Measurements from ENCODE around the gene COL9A2.

Gene COL9A2

DNA sequence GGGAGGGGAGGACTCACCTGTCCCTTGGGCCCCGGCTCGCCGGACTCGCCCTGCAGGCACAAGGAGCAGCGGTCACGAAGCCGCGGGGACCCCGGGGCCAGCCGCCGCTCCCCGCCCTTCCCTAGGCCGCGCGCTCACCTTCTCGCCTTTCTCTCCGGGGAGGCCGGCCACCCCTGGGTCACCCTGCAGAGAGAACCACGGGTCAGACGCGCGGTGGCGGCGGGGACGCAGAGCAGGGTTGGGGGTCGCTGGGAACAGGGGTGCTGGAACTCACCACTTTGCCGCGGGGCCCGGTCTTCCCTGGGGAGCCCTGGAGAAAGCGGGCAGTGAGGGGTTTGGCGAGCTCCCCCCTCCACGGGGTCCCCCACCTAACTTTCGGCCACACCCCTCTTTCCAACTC lies 13.3 kb downstream of the COL9A2 start:
- TF ChIP-seq, protein P1, sequence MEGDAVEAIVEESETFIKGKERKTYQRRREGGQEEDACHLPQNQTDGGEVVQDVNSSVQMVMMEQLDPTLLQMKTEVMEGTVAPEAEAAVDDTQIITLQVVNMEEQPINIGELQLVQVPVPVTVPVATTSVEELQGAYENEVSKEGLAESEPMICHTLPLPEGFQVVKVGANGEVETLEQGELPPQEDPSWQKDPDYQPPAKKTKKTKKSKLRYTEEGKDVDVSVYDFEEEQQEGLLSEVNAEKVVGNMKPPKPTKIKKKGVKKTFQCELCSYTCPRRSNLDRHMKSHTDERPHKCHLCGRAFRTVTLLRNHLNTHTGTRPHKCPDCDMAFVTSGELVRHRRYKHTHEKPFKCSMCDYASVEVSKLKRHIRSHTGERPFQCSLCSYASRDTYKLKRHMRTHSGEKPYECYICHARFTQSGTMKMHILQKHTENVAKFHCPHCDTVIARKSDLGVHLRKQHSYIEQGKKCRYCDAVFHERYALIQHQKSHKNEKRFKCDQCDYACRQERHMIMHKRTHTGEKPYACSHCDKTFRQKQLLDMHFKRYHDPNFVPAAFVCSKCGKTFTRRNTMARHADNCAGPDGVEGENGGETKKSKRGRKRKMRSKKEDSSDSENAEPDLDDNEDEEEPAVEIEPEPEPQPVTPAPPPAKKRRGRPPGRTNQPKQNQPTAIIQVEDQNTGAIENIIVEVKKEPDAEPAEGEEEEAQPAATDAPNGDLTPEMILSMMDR (conservative IDR thresholded peaks at IDR 0.05; ENCODE audit: low read depth, low read length) = no peak
- no peak overlapping the region for H3K4me3 ChIP-seq (ENCODE audit: low read depth, low read length)

DNA sequence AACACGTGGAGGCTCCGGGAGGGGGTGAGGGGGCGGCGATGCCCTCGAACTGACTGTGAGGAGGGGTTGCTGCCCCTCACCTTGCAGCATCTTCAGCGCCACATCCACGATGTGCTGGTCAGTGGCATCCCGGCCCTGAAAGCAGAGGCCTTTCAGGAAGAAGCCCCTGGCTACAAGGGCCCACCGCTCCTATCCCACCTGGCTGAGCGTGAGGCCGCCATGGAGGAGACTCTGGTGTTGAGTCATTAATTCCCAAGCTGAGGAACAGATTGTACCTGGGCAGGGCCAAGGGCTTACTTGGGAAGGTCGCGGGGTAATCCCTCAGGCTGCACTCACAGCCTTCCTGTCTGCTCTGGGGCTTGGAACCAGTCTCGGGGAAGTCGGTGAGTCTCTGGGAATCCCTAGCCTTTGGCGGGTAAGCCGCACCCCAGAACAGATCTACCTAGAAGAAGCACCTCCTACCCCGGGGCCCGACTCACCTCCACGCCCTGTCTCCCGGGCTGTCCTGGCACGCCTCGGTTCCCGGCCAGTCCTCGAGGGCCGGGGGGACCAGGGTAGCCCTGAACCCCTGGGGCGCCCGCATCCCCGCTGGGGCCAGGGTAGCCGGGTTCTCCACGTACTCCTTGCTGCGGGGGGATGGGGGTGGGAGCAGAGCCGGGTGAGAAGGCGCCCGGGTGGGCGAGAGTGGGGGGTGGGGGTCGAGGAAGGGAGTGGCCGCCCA lies 13.9 kb downstream of the COL9A2 start:
- no peak for DNase-seq (ENCODE audit: low read depth)
- TF ChIP-seq, protein P1 (conservative IDR thresholded peaks at IDR 0.05; ENCODE audit: low read depth, low read length) = no peak
- no peak overlapping the region for H3K4me3 ChIP-seq (ENCODE audit: low read depth, low read length)

More for the DNA sequence above, 13.3 kb downstream of the COL9A2 start:
- no peak for DNase-seq (ENCODE audit: low read depth)

DNA sequence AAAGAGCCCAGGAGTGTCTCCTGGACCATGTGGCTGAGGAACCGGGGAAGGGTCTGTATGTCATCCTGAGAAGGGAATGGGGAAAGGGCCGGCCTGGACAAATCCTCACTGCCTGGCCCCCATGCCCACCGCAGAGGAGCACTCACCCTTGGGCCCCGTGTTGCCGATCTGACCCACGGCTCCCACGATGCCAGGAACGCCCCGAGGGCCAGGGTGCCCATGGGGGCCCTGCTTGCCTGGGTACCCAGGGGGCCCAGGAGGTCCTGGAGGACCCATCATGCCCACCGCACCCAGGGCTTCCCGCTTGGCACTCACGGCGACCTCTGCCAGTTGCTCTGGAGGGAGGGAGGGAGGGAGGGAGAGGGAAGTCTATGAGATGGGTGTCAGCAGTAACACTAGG lies 14.6 kb downstream of the COL9A2 start:
- H3K4me3 ChIP-seq (ENCODE audit: low read depth, low read length) = no peak overlapping the region
- DNase-seq (ENCODE audit: low read depth) = no peak
- TF ChIP-seq, protein P1 (conservative IDR thresholded peaks at IDR 0.05; ENCODE audit: low read depth, low read length) = no peak

DNA sequence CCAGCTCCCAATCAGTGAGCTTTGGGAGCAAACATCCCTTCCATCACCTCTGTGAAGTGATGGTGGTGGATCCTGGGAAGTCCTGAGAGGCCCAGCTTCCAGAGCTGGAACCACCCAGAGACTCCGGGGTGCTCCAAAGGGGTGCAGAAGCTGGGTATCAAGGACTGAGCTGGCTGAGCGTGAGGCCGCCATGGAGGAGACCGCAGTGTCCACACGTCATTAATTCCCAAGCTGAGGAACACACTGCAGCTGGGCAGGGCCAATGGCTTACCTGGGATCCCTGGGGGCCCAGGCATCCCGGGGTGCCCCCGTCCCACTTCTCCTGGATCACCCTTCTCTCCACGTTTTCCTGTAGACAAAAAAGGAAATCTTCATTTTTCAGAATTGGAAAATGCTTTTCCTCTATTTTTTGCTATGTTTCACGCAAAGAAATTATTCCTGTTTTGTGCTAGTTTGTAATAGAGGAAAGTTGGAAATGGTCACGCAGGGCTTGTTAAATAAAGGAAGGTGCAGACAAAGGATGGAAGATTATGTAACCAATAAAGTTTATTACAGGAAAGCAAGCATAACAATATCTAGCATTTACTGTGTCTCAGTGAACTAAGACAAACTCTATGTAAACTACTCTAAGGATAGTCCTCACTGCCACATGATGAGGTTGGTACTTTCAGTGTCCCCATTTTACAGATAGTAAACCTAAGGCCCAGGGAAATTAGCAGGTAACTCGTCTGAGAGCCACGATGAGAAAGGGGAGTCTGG lies 15.4 kb downstream of the COL9A2 start:
- no peak overlapping the region for H3K4me3 ChIP-seq (ENCODE audit: low read depth, low read length)
- no peak for DNase-seq (ENCODE audit: low read depth)
- TF ChIP-seq, protein P1 (conservative IDR thresholded peaks at IDR 0.05; ENCODE audit: low read depth, low read length) = no peak

DNA sequence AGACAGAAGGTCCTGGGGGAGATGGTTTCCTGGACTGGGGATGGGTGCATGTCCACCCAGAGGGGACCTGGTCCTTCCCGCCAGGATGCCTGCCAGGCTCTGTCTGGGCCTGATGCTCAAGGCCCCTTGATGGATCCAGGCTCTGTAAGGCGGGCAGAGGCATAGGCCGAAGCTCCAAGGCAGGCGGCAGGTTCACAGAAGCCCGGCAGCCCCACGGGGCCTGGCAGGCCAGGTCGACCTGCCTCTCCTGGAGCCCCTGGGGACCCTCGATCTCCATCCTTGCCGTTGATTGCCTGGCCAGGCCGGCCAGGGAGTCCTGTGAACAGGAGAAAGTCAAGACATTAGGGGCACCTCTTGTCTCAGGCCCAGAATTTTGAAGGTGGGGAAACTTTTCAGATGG lies 16.0 kb downstream of the COL9A2 start:
- no peak overlapping the region for H3K4me3 ChIP-seq (ENCODE audit: low read depth, low read length)
- TF ChIP-seq, protein P1 (conservative IDR thresholded peaks at IDR 0.05; ENCODE audit: low read depth, low read length) = no peak
- no peak for DNase-seq (ENCODE audit: low read depth)

DNA sequence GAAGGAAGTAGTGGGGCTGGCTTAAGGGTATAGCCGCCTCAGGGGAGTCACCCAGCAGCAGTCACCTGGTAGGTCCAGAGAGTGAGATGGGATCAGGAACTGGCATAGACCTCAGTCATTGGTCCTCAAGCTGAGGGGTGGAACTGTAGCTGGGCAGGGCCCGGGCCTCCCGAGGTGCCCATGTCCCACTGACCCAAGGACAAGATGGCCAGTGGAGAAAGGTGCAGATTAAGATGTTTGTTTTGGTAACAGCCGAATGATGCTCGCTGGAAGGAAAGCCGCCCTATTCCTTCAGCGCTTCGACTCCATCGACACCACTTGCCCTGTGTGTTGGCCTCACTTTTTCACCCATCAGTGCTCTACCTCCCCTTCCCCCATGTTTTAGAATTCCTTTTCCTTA lies 16.4 kb downstream of the COL9A2 start:
- TF ChIP-seq, protein P1 (conservative IDR thresholded peaks at IDR 0.05; ENCODE audit: low read depth, low read length) = no peak
- no peak for DNase-seq (ENCODE audit: low read depth)
- H3K4me3 ChIP-seq (ENCODE audit: low read depth, low read length) = no peak overlapping the region

DNA sequence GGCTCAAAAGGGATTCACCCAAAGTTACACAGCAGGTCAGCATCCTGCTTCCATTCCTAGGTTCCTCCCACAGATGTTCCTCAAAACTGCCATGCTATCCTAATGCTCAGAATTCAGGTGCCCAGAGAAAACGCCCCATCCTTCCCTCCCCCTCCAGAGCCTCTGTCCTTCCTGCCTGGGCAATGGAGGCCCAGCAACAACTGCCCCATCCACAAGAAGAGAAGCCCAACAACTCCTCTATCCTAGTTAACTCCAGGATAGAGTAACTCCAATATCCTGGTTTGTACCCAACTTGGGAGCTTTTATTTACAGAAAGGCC lies 16.9 kb downstream of the COL9A2 start:
- TF ChIP-seq, protein P1 (conservative IDR thresholded peaks at IDR 0.05; ENCODE audit: low read depth, low read length) = no peak
- no peak for DNase-seq (ENCODE audit: low read depth)
- no peak overlapping the region for H3K4me3 ChIP-seq (ENCODE audit: low read depth, low read length)
